SK-N-SH (cell line): ENCODE results near the gene SPEF1. TPM values are rescaled to one million over a fixed set of nuclear protein-coding genes. Genes with fewer than 3 reads are reported as not detected.

Experiments used
- CTCF ChIA-PET: fragments of 300-600, 350-600 bp; formaldehyde crosslinking; extraction: SDS; loops from one replicate; lab custom pipeline; 2021; lab: Yijun Ruan, JAX
- POLR2A ChIA-PET: fragments of 350-600 bp; sonication (Branson Sonifier 250); formaldehyde crosslinking; extraction: SDS; loops from one replicate; lab custom pipeline; 2020; ENCODE audit warnings: antibody characterized with exemption, inconsistent platforms; lab: Yijun Ruan, JAX
- DNase-seq: peaks from one replicate; pipeline ENCODE4 v3.0.0; 2012
- H2AFZ ChIP-seq: fragments of 200-600 bp; sonication (generic); 2 replicates; pipeline ENCODE4 v1.8.1; 2016; ENCODE audit warnings: antibody characterized with exemption, mild to moderate bottlenecking, low read depth
- H3F3A ChIP-seq: fragments of 200-600 bp; sonication (generic); replicated peaks from 2 replicates; pipeline ENCODE3; 2016; ENCODE audit warnings: antibody characterized with exemption, mild to moderate bottlenecking; ENCODE audit not compliant: insufficient read depth
- H3K27ac ChIP-seq, 2 experiments: fragments of 200-500 bp in 1 of 2; fragments of 200-600 bp in 1 of 2; sonication (Bioruptor generic) in 1 of 2; sonication (generic), shearing (Covaris generic) in 1 of 2; 2 replicates each; pipeline versions ENCODE4 v1.5.1 to v1.6.1; 2014 to 2016; ENCODE audit warnings: low read depth in 2 of 2, inconsistent platforms in 1 of 2, low read length in 1 of 2, mild to moderate bottlenecking in 1 of 2, mixed read lengths in 1 of 2
- H3K27me3 ChIP-seq: fragments of 200-600 bp; sonication (generic), shearing (Covaris generic); 2 replicates; pipeline ENCODE4 v1.6.1; 2016; ENCODE audit warnings: mixed run types; ENCODE audit not compliant: insufficient read depth
- H3K36me3 ChIP-seq, 2 experiments: fragments of 200-500 bp in 1 of 2; fragments of 200-600 bp in 1 of 2; sonication (Bioruptor generic) in 1 of 2; sonication (generic) in 1 of 2; replicated peaks in 1 of 2; 2 replicates each; pipeline versions ENCODE3 to v1.5.1; 2014 to 2016; ENCODE audit warnings: low read length in 1 of 2, mild to moderate bottlenecking in 1 of 2; ENCODE audit not compliant: insufficient read depth in 2 of 2, control insufficient read depth in 1 of 2
- H3K4me1 ChIP-seq, 2 experiments: fragments of 200-500 bp in 1 of 2; fragments of 200-600 bp in 1 of 2; sonication (Bioruptor generic) in 1 of 2; sonication (generic), shearing (Covaris generic) in 1 of 2; 2 replicates each; pipeline versions ENCODE4 v1.5.1 to v1.6.1; 2014 to 2016; ENCODE audit warnings: low read depth in 1 of 2, low read length in 1 of 2, mixed run types in 1 of 2; ENCODE audit not compliant: insufficient read depth in 2 of 2, control insufficient read depth in 1 of 2
- H3K4me2 ChIP-seq: fragments of 200-600 bp; sonication (generic), shearing (Covaris generic); 2 replicates; pipeline ENCODE4 v1.6.1; 2017; ENCODE audit warnings: mixed run types
- H3K4me3 ChIP-seq, 2 experiments: fragments of 200-500 bp in 1 of 2; fragments of 200-600 bp in 1 of 2; sonication (Bioruptor generic) in 1 of 2; sonication (generic), shearing (Covaris generic) in 1 of 2; 2 replicates each; pipeline versions ENCODE4 v1.5.1 to v1.8.1; 2014 to 2016; ENCODE audit warnings: low read depth in 2 of 2, inconsistent platforms in 1 of 2, low read length in 1 of 2, mild to moderate bottlenecking in 1 of 2, mixed read lengths in 1 of 2, moderate library complexity in 1 of 2
- H3K79me2 ChIP-seq: fragments of 200-600 bp; sonication (generic); 2 replicates; pipeline ENCODE4 v1.8.1; 2017; ENCODE audit warnings: mild to moderate bottlenecking; ENCODE audit not compliant: insufficient read depth
- H3K9ac ChIP-seq: fragments of 200-600 bp; sonication (generic); 2 replicates; pipeline ENCODE4 v1.6.1; 2017; ENCODE audit warnings: mixed run types
- H3K9me2 ChIP-seq: fragments of 200-600 bp; sonication (generic); 2 replicates; pipeline ENCODE4 v1.6.1; 2017; ENCODE audit warnings: mixed run types
- H3K9me3 ChIP-seq: fragments of 200-600 bp; sonication (generic); 2 replicates; pipeline ENCODE4 v1.6.1; 2017; ENCODE audit warnings: mixed run types, mild to moderate bottlenecking, moderate library complexity
- H4K20me1 ChIP-seq: fragments of 200-600 bp; sonication (generic); 2 replicates; pipeline ENCODE4 v1.6.1; 2017; ENCODE audit warnings: mild to moderate bottlenecking, mixed run types; ENCODE audit not compliant: insufficient read depth
- EZH2phosphoT487 ChIP-seq: fragments of 200-600 bp; sonication (generic); IDR thresholded peaks from 2 replicates; pipeline ENCODE4 v1.6.1; 2017; ENCODE audit warnings: low read depth, mixed run types, mild to moderate bottlenecking, antibody characterized with exemption, moderate library complexity, borderline replicate concordance
- FOSL2 ChIP-seq: IDR thresholded peaks from 2 replicates; pipeline ENCODE4 v1.4.0; 2012; ENCODE audit warnings: low read depth, mild to moderate bottlenecking, moderate library complexity, borderline replicate concordance
- FOXJ3 ChIP-seq: sonication (generic); formaldehyde crosslinking; IDR thresholded peaks from 2 replicates; pipeline ENCODE4 v1.5.1; 2020; ENCODE audit warnings: mild to moderate bottlenecking, missing genetic modification reagents
- FOXM1 ChIP-seq: IDR thresholded peaks from 2 replicates; pipeline ENCODE4 v1.4.0; 2012; ENCODE audit warnings: low read depth, mild to moderate bottlenecking
- MEF2A ChIP-seq: IDR thresholded peaks from 2 replicates; pipeline ENCODE4 v1.4.0; 2012; ENCODE audit warnings: low read depth, borderline replicate concordance
- MXI1 ChIP-seq: IDR thresholded peaks from 2 replicates; pipeline ENCODE4 v1.6.1; 2012; ENCODE audit warnings: mild to moderate bottlenecking, low read depth, low read length, improper control_type of control experiment
- NFIC ChIP-seq: IDR thresholded peaks from 2 replicates; pipeline ENCODE4 v1.4.0; 2012; ENCODE audit warnings: borderline replicate concordance
- POLR2AphosphoS5 ChIP-seq: IDR thresholded peaks from 2 replicates; pipeline ENCODE4 v1.6.1; 2012; ENCODE audit warnings: low read depth, low read length
- RCOR1 ChIP-seq: fragments of 150-350 bp; IDR thresholded peaks from 2 replicates; pipeline ENCODE4 v1.6.1; 2017; ENCODE audit warnings: antibody characterized with exemption, low read length
- RFX5 ChIP-seq: IDR thresholded peaks from 2 replicates; pipeline ENCODE4 v1.6.1; 2012; ENCODE audit warnings: mild to moderate bottlenecking, improper control_type of control experiment, low read length
- RXRA ChIP-seq: IDR thresholded peaks from 2 replicates; pipeline ENCODE4 v1.4.0; 2012; ENCODE audit warnings: low read depth, mild to moderate bottlenecking, borderline replicate concordance
- SIN3A ChIP-seq: IDR thresholded peaks from 2 replicates; pipeline ENCODE4 v1.6.1; 2012; ENCODE audit warnings: low read depth, mild to moderate bottlenecking, low read length, moderate library complexity, borderline replicate concordance
- TCF12 ChIP-seq: IDR thresholded peaks from 2 replicates; pipeline ENCODE4 v1.4.0; 2012
- YY1 ChIP-seq: IDR thresholded peaks from 2 replicates; pipeline ENCODE4 v1.4.0; 2012; ENCODE audit warnings: low read depth, mild to moderate bottlenecking
- WGBS: methylation state at CpG from one replicate; pipeline ENCODE4 v1.1.6; 2017; ENCODE audit warnings: low lambda C conversion rate; 5-methylcytosine and 5-hydroxymethylcytosine counted together
- polyA plus RNA-seq, 3 experiments: library from polyadenylated mRNA; depleted of rRNA; stranded (reverse); fragments of >200 nt; gene quantifications; 2 replicates each; pipeline ENCODE4 v1.2.3, GENCODE V29; 2012
- TF ChIP-seq, protein P1 (sequence below): IDR thresholded peaks from 2 replicates; pipeline ENCODE4 v1.4.0; 2012; ENCODE audit warnings: low read depth, borderline replicate concordance
- TF ChIP-seq, protein P2 (sequence below): IDR thresholded peaks from 2 replicates; pipeline ENCODE4 v1.4.0; 2012; ENCODE audit warnings: low read depth
- TF ChIP-seq, protein P3 (sequence below): IDR thresholded peaks from 2 replicates; pipeline ENCODE4 v1.4.0; 2012; ENCODE audit warnings: low read depth, borderline replicate concordance
- TF ChIP-seq, protein P4 (sequence below): fragments of 150-350 bp; IDR thresholded peaks from 2 replicates; pipeline ENCODE4 v1.6.1; 2017; ENCODE audit warnings: antibody characterized with exemption, low read length, low read depth, borderline replicate concordance

The SPEF1 gene
- polyA plus RNA-seq, 1 of the 3 experiments (the other 2 are of a cell fraction), result 1.6 TPM

DNA sequence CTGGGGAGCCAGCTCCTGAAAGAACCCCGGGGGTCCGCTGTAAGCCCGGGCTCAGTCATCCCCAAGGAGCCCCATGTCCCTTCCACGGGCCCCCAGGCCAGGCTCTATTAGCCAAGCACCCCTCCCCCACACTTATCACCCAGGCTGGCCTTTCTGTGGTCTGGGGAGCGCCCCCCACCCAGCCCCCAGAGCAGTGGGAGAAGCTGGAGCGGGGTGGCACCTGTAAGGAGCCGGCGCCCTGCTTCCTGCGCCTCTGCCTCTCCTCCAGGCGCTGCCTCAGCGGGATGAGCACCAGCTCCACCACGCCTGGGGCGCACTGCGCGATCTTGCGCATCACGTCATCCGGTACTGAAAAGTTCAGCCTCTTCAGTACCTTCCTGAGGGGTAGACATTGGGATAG, 2.3 kb downstream of the SPEF1 start (continued):
- TF ChIP-seq EZH2phosphoT487 (no peak), TCF12 (no peak), FOXM1 (no peak), RFX5 (no peak), RXRA (no peak), FOSL2 (no peak), RCOR1 (no peak)
- TF ChIP-seq, protein P1, sequence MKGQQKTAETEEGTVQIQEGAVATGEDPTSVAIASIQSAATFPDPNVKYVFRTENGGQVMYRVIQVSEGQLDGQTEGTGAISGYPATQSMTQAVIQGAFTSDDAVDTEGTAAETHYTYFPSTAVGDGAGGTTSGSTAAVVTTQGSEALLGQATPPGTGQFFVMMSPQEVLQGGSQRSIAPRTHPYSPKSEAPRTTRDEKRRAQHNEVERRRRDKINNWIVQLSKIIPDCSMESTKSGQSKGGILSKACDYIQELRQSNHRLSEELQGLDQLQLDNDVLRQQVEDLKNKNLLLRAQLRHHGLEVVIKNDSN, result no peak

DNA sequence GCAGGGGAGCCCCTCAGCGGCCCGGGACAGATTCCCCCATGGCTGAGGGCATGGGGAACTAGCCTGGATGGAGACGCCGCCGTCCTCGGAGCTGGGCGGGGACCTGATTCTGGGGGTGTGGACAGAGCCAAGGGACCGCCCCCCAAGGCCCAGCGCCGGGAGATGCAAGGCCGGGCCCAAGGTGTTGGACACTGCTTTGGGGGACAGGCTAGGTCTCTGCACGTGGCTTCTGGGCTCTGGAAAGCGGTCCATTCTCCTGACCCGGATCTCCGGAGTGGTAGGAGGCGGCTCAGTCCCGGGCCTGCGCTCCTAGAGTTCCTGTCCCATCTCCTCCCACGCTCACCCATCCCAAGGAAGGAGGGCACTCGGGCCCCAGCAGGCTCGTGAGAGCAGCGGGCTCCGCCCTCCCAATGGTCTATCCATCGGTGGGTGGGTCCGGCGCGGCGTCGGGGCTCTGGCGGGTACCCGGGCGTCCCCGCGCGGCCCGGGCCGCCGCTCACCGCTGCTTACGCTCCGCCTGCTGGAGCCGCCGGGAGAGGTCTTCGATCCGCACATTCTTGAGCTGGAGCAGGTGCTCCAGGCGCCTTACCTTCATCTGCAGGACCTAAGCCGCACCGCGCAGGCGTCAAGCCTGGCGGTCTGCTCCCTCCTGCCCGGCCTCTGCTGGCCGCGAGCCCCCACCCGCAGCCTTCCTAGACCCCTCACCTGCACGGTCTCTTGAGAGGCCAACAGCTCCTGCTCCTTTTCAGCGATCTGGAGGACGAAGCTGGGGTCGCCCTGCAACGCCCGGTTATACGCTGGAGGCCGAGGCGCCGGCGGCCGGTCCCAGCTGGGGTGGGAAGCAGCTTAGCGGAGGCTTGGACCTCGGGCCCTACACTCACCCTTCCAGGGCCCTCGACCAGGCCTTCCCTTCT, 3.3 kb downstream of the SPEF1 start:
- no peaks in the 10 kb centered on the region for H3K27me3 ChIP-seq
- peak overlapping the region in 1 of 2 experiments; percentile 24; a peak in 1 of 4 replicates for H3K27ac ChIP-seq
- H3K9ac ChIP-seq, result no peak overlapping the region
- H3F3A ChIP-seq, result peaks cover 15% of the 10 kb centered on the region
- peak overlapping the region; percentile 40; the same call in 1 of the 2 replicates for H2AFZ ChIP-seq
- H4K20me1 ChIP-seq, result peaks cover 14% of the 10 kb centered on the region; the same call in 1 of the 2 replicates
- peak overlapping the region; percentile 8 for H3K4me2 ChIP-seq
- H3K36me3 ChIP-seq, result no peaks in the 10 kb centered on the region
- POLR2A ChIA-PET, result interaction anchor here (1.4 to 2.5 kb wide), 3 partner anchors 10 to 42 kb away, joined by 7 to 18 read pairs (median 9); partner anchors contain the start of genes ADISSP and AP5S1
- WGBS, result 32% methylated on average over 29 of the region's 70 CpGs
- H3K4me1 ChIP-seq, result peaks cover 0 to 12% of the 10 kb centered on the region in 2 experiments; a peak in 1 of 4 replicates
- peak overlapping the region in 1 of 2 experiments; percentile 42; a peak in 2 of 4 replicates for H3K4me3 ChIP-seq
- TF ChIP-seq RXRA (no peak), MXI1 (0 out of 2 replicates have a peak, but pooled peaks have one; percentile 17)
- TF ChIP-seq, protein P2, sequence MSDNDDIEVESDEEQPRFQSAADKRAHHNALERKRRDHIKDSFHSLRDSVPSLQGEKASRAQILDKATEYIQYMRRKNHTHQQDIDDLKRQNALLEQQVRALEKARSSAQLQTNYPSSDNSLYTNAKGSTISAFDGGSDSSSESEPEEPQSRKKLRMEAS, result 0 out of 2 replicates have a peak, but pooled peaks have one; percentile 43
- CTCF ChIA-PET, result interaction anchor here (0.6 to 6.8 kb wide), 12 partner anchors 9 to 101 kb away, joined by 3 to 38 read pairs (median 7); partner anchors contain the start of genes ADISSP, AP5S1 and CENPB
- peak; percentile 90 for DNase-seq
- no peaks in the 10 kb centered on the region for H3K9me2 ChIP-seq
- H3K79me2 ChIP-seq, result peaks cover 8% of the 10 kb centered on the region; the same call in 1 of the 2 replicates
- H3K9me3 ChIP-seq, result no peaks in the 10 kb centered on the region

DNA sequence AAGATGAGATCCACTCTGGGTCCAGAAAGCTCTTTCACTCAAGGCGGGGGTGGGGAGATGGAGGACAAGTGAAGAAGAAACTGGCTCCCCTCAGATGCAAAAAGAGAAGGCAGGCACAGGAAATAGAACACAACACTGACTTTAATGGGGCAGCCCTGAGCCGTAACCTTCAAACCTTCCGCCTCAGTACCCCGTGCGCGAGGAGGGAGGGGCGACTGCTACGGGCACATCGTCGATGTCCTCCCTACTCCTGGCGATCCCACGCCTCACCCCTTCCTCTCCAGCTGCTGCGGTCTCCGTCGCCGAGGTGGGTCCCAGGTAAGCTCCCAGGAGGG, 3.9 kb downstream of the SPEF1 start:
- H3F3A ChIP-seq, result peaks cover 9% of the 10 kb centered on the region
- ChIA-PET CTCF (interaction anchor here (0.6 to 6.8 kb wide), 10 partner anchors 9 to 214 kb away, joined by 3 to 38 read pairs (median 10); partner anchors contain the start of genes ADISSP, AP5S1 and CENPB), POLR2A (interaction anchor here (1.4 to 2.5 kb wide), 3 partner anchors 9 to 43 kb away, joined by 7 to 18 read pairs (median 9); partner anchors contain the start of genes ADISSP and AP5S1)
- peaks cover 0 to 12% of the 10 kb centered on the region in 2 experiments; a peak in 1 of 4 replicates for H3K4me1 ChIP-seq
- H3K9me2 ChIP-seq, result no peaks in the 10 kb centered on the region
- WGBS, result 40% methylated on average over 16 of the region's 16 CpGs
- H2AFZ ChIP-seq, result peak overlapping the region; percentile 40; the same call in 1 of the 2 replicates
- no peaks in the 10 kb centered on the region for H3K27me3 ChIP-seq
- H3K4me3 ChIP-seq, result peak overlapping the region in 1 of 2 experiments; percentile 42; a peak in 2 of 4 replicates
- DNase-seq, result no peak
- peaks cover 2% of the 10 kb centered on the region; the same call in 1 of the 2 replicates for H3K79me2 ChIP-seq
- peaks cover 8% of the 10 kb centered on the region; the same call in 1 of the 2 replicates for H4K20me1 ChIP-seq
- no peak overlapping the region for H3K9ac ChIP-seq
- H3K27ac ChIP-seq, result peak overlapping the region in 1 of 2 experiments; percentile 24; a peak in 1 of 4 replicates
- H3K4me2 ChIP-seq, result peak overlapping the region; percentile 8; the same call in 1 of the 2 replicates
- H3K9me3 ChIP-seq, result no peaks in the 10 kb centered on the region
- H3K36me3 ChIP-seq, result no peaks in the 10 kb centered on the region
- no peak for TF ChIP-seq RCOR1
- TF ChIP-seq, protein P3, sequence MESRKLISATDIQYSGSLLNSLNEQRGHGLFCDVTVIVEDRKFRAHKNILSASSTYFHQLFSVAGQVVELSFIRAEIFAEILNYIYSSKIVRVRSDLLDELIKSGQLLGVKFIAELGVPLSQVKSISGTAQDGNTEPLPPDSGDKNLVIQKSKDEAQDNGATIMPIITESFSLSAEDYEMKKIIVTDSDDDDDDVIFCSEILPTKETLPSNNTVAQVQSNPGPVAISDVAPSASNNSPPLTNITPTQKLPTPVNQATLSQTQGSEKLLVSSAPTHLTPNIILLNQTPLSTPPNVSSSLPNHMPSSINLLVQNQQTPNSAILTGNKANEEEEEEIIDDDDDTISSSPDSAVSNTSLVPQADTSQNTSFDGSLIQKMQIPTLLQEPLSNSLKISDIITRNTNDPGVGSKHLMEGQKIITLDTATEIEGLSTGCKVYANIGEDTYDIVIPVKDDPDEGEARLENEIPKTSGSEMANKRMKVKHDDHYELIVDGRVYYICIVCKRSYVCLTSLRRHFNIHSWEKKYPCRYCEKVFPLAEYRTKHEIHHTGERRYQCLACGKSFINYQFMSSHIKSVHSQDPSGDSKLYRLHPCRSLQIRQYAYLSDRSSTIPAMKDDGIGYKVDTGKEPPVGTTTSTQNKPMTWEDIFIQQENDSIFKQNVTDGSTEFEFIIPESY, result no peak
- no peak for TF ChIP-seq FOSL2
- no peak for TF ChIP-seq FOXJ3 (CRISPR knock-in tag)
- no peak for TF ChIP-seq SIN3A
- TF ChIP-seq NFIC, result no peak
- TF ChIP-seq RXRA, result no peak
- no peak for TF ChIP-seq MEF2A
- no peak for TF ChIP-seq YY1
- TF ChIP-seq, protein P4, sequence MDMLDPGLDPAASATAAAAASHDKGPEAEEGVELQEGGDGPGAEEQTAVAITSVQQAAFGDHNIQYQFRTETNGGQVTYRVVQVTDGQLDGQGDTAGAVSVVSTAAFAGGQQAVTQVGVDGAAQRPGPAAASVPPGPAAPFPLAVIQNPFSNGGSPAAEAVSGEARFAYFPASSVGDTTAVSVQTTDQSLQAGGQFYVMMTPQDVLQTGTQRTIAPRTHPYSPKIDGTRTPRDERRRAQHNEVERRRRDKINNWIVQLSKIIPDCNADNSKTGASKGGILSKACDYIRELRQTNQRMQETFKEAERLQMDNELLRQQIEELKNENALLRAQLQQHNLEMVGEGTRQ, result no peak
- TF ChIP-seq POLR2AphosphoS5, result no peak
